Activated gamma-delta T cell (primary cell): ENCODE results near the gene TKTL1.
"Not testable (repeated sequence)": the region's sequence is repeated elsewhere in the genome, so short reads cannot be mapped to it uniquely, and the experiment has no call there.

Experiments used
- DNase-seq: peaks from one replicate; lab custom pipeline; 2025; lab: John Stamatoyannopoulos, UW

TKTL1 gene

DNA sequence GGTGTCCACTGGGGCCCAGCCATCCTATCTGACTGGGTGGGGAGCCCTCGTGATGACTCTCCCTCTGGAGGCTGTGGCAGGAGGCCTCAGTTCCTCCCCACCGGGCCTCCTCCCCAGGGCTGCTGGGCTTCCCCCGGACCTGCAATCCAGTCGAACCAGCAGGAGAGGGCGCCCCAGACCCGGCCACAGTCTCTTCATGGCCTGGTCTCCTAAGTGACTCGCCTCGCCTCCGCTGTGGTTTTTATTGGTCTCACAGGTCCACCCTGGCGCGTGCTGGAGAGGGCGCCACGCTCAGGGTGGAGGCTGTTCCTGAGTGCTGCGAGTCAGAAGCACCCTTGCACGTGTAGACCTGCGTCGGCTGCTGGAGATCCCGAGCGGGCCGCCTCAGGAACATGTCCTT is 48.0 kb downstream of the TKTL1 start:
- not testable (repeated sequence) for DNase-seq

DNA sequence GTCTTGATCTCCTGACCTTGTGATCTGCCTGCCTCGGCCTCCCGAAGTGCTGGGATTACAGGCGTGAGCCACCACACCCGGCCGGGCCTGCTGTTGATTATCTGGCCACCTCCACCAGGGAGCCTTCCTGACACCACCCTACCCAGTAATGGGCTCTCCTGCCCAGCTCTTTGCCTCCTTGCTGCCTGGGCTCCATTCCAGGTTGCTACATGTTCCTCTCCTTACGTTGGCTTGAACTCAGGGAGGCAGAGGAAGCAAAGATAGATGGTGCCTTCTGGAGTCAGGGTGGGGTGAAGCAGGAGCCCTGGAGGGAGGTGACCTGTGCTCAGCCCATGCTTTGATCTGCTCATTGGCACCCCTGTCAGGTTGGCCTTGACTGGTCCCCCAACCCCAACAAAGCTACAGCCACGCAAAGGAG is 52.5 kb downstream of the TKTL1 start:
- DNase-seq: no peak

DNA sequence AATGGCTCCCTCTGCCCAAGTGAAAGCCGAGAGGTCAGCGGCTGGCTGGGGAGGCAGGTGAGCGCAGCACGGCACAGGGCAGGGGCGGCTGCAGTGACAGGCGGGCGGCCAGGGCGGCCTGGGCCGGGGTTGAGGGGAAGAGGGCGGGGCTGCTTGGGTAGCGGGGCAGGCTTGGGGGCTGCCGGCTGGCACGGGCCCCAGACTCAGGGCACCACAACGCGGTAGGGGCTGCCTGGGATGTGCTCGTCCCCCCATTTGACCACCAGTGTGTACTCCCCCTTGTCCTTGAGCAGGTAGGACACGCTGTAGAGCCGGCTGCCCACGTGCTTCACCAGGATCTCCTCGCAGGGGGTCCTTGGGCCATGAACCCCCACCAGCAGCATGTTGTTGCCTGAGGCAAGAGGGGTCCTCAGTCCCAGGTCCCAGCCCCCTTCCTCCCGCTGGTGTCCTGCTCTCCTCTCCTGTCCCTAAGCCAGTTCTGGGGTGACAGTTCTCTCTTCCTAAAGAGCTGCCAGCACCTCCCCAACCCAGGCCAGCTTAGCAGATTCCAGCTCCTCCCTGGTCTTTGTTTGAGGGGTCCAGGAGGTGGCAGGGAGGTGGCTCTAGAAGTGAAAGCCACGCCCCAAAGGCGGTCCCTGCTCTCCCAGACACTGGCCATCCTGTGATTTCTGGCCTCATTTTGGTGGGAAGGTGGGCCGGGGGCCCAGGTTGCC is 53.2 kb downstream of the TKTL1 start:
- no peak for DNase-seq

DNA sequence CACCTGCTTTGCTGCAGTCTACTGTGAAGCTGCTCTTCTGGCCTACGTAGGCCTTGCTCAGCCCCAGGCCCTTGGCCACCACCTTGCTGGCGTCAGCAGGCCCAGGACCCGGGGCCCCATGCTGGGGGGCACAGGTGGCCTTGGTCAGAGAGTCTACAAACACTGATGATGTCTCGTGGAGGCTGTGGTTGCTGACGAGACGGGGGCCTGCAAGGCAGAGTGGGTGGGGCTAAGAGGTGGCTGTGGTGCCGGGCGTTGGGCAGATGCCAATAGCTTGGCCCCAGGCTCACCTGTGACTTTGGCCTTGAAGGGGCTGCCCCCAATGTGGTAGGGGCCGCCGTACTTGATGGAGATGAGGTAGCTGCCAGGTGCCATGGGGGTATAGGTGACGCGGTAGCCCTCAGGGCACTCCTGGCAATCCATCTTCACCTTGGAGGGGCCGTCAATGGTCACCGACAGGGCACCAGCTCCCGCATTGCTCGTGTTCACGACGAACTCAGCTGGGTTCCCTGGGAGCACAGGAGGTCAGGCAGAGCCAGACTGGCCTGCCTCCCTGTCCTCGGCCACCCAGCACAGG is 53.9 kb downstream of the TKTL1 start:
- DNase-seq: no peak

- no peak for DNase-seq
These were observed 54.4 kb downstream of the TKTL1 start for GRCh38 chrX:154349979-154350378.

DNA sequence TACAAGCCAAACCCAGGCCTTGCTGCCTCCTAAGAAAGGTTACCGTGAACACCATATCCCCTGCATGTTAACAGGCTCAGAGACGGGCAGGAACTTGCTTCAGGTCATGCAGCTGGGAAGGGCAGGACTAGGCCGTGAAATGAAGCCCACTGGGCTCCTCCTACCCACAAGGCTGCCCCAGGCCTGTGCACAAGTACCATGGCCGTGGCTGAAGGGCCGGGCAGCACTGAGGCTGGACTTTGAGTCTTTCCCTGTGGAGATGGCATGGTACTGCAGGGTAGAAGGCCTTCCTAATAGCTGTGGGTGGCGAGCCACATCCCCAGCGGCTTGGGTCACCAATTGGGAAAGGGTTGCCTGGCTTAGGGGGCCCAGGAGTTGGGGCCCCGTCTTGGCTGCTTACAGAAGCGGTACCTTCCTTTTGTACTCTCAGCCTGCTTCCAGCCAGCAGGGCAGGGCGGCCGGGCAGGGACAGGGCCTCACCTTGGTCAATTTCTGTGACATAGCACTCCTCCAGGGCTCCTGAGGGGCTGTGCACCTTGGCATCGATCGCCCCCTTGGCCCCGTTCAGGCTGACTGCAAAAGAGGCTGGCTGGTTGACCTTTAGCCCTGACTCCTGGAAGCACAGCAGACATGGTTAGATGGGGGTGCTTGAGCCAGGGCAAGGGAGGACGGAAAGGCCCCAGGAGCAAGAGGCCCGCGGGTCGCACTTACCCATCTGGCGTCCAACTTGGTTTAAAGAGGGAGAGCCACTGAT is 55.0 kb downstream of the TKTL1 start:
- DNase-seq: no peak

- peak; percentile 48 for DNase-seq
These were observed 55.8 kb downstream of the TKTL1 start for GRCh38 chrX:154351183-154352011.

GRCh38 chrX:154352012-154352401 is 56.4 kb downstream of the TKTL1 start:
- no peak for DNase-seq

DNA sequence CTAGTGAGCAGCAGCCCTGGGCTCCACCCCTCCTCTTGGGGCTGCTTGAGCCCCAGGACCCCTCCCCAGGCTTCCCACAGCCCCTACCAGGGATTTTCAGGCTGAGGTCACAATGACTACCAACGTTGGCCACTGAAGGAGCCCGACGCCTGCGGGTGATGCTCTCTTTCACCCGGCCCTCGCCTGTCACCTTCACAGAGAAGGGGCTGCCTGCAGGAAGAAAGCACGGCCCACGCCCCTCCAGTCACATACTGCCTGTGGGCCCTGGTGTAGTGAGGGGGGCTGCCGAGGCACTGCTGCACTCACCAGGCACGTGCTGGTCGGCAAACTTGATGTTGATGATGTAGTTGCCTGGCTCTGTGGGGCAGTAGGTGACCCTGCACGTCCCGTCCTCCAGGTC is 56.9 kb downstream of the TKTL1 start:
- DNase-seq: no peak

DNA sequence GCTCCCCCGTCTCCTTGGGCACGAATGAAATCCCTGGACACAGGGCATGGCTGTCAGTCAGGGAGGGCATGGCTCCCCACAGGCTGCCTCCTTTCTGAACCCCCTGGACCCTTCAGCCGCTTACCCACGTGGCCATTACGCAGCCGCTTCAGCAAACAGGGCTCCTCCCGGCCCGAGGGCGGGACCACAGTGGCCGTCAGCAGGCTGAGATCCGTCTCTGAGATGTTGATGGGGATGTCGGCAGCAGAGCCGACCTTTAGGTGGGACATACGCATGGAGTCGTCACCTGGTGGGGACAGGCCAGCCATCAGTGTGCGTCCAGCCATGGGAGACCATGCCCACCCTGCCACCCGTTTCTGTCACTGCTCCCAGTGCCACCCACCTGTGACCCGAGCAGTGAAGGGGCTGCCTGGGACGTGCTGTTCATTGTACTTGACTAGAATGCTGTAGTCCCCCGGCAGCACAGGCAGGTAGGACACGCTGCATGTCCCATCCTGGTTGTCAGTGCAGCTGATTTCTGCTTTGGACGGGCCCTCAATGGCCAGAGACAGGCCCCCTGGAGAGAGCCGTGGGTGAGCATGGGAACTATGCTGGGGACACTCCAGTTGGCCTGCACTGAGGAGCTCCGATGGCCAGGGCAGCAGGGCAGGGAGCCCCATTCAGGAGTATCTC is 57.7 kb downstream of the TKTL1 start:
- no peak for DNase-seq

GRCh38 chrX:154354013-154354412 is 58.4 kb downstream of the TKTL1 start:
- no peak for DNase-seq

DNA sequence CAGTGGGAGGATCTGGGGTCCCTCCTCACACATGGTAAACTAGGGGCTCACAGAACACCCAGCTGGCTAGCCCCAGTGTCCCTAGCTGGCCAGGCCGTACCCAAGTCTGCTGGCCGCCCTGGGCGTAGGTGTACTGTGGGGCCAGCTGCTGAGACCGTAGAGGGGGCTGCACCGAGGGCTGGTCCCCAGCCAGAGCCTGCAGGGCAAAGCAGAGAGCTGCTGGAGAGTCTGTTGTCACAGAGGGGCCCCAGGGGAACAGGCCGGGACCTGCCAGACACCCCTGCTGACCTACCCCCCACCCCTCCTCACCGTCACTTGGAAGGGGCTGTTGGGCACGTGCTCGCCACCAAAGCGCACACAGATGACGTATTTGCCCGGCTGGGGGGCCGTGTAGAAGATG is 58.9 kb downstream of the TKTL1 start:
- no peak for DNase-seq

- no peak for DNase-seq
These were observed 59.6 kb downstream of the TKTL1 start for GRCh38 chrX:154355094-154355775.

DNA sequence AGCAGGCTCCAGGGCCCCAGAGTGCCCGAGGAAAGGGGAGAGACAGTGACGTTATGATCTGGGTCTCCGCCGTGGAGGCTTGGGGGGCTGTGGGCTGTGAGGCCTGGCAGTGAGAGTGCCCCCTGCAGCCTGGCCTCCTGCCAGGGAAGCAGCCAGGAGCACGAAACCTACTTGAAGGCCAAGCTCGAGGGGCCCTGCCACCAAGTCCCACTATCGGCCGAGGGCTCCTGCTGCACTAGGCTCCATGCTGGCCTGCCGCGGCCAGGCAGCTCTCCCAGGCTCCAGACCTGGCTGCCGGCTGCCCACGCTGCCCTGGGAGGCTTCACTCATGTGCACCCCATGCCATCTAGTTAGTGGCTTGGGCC is 60.2 kb downstream of the TKTL1 start:
- no peak for DNase-seq

DNA sequence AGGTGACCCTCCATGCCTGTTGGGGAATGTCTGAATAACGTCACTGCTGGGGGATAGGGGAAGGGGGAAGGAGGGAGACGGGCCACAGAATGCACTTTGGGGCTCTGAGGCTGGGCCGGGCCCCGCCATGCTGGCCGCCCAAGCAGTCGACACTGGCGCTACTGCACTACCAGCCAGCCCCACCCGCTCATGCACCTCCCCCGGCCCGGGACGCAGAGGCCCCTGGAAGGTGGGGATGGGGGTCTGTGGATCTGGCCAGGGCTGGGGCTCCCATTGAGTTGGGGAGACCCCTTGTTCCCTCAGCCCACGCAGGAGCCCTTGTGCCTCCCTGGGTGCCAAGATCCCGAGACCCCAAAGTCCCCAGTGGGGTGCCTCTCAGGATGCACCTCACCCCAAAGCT is 61.0 kb downstream of the TKTL1 start:
- no peak for DNase-seq

GRCh38 chrX:154357205-154357604 is 61.6 kb downstream of the TKTL1 start:
- DNase-seq: no peak

- no peak for DNase-seq
These were observed 62.4 kb downstream of the TKTL1 start for GRCh38 chrX:154358011-154358410.

- DNase-seq: no peak
These were observed 63.2 kb downstream of the TKTL1 start for GRCh38 chrX:154358829-154359228.

DNA sequence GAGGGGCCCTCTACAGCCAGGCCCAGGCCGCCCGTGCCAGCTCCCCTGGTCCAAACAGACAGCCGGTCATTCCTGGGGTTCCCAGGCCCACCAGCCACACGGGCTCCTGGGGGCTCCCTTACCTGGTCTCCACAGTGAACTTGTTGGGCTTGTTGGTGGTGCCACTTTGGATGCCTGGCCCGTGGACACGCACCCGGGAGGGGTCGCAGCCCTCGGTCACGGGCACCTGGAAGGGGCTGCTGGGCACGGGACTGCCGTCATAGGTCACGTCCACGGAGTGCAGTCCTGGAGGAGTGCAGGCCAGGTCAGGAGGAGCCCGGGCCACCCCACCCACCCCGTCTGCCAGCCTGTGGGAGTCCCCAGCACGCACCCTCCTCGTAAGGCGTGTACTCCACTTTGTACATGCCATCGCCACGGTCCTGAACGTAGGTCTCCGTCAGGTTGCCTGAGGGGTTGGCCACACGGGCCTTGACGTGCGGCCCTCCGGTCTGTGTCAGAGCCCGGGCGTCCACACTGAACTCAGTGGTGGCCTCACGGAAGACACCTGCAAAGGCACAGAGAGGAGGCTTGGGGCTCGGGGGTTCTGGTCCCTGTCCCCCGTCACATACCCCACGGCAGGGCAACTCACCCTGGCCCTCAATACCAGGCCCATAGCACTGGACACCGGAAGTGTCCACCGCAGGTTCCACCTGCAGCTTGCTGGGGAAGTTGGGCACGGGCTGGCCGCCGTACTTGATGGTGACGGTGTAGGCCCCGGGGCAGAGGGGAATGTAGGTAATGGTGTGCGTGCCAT is 64.0 kb downstream of the TKTL1 start:
- DNase-seq: no peak

GRCh38 chrX:154360155-154360713 is 64.6 kb downstream of the TKTL1 start:
- DNase-seq: no peak
